Stimulated activated CD8-positive, alpha-beta memory T cell treated with anti-CD3 and anti-CD28 coated beads, Interleukin-2, amount 100 ng/mL, for 48 hours (primary cell): ENCODE data around the gene FKBP15.
"Not testable (repeated sequence)": the region's sequence is repeated elsewhere in the genome, so short reads cannot be mapped to it uniquely, and the experiment has no call there.

Experiments
- DNase-seq, 2 donors: peaks; one replicate each; pipeline ENCODE4 v3.0.0-alpha.2; 2020; ENCODE audit warnings: low read depth in 2 of 2

Gene FKBP15

DNA sequence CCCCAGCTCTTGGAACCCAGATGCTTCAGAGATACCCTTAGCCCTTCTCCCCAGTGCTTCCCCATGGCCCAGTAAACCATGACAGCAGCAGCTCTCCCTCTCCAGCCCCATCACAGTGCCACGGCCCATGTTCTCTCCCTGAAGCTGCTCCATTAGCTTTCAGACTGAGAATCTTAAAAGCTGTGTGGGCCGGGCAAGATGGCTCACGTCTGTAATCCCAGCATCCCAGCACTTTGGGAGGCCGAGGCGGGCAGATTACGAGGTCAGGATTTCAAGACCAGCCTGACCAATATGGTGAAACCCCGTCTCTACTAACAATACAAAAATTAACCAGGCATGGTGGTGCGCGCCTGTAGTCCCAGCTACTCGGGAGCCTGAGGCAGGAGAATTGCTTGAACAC lies 71.5 kb downstream of the FKBP15 start:
- not testable (repeated sequence) for DNase-seq

DNA sequence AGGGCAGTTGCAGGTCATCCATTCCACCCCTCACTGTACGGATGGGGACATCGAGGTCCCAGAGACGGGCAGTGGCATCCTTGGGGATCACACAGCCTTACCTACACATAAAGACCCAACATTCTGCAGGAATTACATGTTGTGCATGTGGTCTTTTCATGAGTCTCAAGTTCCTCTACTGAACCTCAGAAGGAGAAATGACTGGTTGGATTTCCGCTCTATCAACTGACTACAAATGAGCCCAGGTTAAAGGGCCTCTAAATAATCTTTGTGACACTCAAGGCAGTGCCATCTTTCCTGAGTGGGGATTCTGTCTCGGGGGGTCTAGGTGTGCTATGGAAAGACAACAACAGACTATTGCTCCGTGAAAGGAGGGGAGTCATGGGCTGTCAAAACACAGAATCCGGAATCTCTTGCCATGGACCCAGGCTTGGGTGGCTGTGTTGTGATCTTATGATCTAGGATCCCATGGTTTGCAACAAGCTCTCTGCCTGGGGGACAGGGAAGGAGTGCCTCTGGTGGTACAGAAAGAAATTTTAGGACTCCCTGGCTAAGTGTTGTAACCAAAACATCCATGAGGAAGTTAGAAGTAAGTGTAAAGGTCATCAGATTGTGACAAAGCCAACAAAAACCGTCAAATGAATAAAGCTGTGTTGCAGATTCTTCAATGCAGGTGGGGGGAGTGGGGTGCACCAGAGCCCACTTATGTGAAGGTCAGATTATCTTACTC lies 72.1 kb downstream of the FKBP15 start:
- DNase-seq: no peak

DNA sequence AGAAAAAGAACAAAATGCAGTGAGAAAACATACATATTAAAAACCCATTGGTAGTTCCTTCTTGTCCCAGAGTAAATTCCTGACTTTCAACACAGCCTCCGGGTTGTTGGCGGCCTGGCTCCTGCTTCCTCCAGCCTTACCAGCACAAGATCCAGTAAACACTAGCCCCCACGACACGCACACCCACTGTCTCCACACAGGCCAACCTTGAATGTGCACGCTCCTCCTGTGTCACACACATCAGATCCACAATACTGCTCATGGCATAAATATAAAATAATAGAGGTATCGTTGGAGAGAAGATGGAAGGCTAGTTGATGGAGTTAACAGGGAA lies 72.7 kb downstream of the FKBP15 start:
- no peak for DNase-seq

DNA sequence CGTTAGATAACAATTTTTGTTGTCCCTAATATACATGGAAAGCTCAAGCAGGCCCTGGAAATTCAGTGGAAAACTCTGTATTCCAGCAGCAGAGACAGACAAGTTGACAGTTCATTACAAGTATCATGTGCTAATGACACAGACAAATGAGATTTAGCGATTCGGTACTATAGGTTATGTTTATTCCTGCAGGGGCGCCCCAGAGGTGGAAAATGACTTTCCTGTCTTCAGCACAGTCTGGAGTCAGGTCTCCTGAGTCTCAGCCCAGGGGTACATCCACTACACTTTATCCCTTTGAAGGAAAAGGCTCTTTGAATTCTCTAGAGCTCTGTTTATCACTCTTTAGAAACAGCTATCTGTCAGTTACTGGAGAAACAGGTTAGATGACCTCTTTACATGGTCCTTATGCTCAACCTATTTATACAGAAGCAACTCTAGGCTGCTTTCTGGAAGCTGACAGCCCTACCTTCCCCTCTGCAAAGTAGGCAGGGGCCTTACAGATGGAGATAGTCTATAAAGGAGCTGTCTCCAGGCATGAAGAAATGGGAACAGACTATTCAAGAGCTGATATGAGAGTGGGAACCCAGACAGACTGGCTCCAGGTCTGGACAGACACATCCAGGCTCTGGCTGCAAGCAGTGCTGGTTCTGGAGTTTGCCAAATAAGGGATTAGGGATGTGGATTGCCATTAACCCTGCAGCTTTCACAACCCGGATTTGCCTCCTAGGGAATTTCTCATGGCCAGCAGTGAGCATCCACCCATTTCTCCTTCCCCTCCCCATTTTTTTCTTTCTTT lies 77.4 kb downstream of the FKBP15 start:
- DNase-seq: no peak

DNA sequence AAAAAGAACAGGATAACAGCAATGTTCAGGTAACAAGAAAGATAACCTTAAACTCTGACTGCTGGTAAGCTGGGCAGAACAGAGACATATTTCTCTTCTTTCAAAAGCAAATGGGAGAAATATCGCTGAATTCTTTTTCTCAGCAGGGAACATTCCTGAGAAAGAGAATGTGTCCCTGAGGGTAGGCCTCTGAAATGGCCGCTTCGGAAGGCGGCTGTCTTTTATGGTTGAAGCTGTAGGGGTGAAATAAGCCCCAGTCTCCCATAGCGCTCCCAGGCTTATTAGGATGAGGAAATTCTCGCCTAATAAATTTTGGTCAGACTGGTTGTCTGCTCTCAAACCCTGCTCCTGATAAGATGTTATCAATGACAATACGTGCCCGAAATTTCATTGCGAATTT lies 80.2 kb downstream of the FKBP15 start:
- DNase-seq: not testable (repeated sequence)

DNA sequence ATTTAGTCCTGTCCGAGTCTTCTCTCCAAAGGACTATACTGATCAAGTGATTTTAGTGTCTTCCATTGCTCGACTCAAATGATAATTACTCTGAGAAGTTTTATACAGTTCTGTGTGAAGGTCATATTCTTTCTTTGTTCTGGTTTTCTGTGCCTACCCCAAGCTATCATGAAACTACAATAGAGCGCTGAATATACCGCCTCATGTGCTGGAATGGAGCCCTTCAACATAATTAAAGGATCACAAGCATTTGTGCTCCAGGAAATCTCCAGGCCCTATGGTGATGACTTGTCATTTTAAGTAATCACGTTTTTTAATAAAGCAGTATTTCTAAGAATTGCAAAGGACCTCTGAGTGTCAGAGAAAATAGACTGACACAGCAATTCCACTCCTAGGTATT lies 81.1 kb downstream of the FKBP15 start:
- DNase-seq: no peak

DNA sequence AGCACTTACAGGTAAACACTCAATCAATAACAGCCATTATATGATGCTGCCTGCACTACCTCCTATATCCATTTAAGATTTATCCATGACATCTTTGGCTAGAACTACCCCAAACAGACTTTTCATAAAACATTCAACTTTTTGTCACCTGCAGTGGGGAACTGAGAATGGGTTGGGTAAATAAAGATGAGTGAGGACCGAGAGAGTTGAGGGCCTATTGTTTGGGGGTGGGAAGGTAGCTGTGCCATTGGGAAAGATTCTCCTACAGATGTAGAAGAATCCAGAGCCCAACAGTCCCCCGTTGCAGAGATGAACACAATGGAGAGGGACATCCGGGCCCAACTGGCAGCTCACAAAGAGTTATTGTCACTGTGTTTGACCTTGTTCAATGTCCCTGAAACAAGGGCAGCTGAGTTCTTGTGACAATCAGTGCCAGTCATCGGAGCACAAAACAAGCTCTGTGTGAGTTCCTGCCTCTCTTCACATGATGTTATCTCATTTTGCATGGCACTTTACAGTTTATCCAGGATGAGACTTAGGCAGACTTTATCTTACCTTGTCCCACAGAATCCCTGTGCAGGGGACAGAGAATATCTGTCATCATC lies 81.8 kb downstream of the FKBP15 start:
- no peak for DNase-seq

DNA sequence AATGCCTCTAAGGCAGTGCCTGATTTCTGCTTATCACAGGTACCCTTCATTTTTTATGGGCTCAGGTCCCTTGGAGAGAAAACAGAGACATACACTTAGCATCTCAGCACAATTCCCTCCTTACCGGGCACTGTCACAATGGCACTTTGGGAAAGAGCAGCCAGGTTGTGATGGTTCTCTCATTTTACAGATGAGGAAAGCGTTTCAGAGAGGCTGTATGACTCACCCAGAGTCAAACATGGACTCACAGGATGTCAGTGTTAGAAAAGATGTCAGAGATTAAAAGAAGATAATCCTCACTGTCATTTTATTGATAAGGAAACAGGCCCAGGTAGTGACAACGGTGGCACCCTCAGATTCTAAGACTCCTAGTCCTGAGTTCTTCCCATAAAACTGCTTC lies 82.3 kb downstream of the FKBP15 start:
- DNase-seq: no peak

DNA sequence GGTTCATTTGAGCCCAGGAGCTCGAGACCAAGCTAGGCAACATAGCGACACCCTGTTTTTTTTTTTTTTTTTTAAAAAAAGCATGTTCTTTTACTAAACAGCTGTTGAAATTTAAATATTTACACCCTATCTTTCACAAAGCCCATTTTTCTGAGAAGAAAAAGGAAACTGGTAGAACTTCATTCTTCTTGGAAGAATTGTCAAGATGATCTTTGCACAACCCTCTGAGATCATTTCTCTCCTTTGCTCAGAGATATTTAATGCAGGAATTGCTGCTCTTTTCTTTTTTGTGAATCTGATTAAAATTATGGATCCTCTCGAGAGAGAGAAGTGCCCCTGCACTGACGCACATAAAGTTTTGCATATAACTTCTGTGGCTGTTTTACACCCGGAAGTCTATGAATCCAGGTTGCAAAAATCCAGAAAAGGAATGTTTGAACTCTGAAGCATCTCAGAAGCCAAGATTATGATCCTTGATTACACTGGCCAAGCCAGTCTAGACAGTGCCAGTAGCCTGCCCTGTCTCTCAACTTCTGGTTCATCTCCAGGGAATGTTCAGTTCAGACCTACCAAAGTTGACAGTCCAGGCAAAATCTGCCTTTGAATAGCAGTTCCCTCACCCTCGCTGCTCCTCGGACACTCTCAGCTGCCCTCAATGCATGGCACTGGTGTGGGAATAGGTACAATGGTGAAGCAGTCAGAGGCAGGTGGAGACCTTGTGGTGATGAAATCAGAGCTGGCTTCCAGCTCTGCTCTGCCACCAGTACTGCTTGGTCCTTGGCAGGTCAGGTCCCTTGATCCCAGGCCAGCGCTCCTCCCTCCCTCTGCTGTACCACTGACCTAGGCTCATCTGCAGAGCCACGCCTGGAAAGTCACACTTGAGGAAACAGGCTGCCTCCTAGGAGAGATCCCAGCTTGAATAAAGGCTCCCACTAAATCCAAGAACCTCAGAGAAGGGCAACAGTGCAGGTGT lies 83.6 kb downstream of the FKBP15 start:
- no peak for DNase-seq

DNA sequence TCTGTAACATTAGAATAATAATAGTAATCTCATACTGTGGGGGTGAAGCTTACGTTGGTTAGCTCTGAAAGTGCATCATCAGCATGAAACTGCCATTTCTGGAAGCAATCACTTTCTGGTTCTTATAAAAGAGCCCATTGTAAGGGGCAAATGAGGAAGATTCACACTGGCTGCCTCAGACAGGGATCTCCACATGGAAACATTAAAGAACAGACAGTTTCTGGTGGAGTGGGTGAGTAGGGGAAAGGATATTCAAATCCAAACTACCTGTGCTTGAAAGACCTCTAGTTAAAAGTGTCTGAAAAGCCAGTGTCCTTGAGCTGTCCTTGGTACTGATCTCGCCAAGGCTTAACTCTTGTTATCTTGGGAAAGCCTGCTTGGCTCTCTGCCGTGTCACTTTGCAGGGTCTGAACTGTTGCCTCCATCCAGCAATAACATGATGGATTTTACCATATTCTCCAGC lies 89.4 kb downstream of the FKBP15 start:
- no peak for DNase-seq

DNA sequence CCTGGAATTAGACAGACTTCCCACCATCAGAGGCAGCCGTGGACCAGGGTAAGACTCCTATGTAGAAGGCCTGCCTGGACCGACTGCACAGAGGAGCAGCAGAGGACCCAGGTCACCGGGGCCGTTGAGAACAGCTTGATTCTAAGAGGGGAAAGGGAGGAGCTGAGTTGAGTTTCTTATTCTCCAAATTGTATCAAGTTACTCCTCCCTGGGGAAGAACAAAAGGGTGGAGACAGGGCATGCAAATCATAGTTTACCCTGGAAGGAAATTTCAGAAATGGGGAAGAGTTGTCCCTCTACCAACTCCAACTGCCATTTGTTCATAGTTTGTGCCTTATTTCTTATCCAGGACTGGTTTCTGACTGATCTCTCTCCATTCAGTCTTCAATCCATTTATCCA lies 91.2 kb downstream of the FKBP15 start:
- no peak for DNase-seq

DNA sequence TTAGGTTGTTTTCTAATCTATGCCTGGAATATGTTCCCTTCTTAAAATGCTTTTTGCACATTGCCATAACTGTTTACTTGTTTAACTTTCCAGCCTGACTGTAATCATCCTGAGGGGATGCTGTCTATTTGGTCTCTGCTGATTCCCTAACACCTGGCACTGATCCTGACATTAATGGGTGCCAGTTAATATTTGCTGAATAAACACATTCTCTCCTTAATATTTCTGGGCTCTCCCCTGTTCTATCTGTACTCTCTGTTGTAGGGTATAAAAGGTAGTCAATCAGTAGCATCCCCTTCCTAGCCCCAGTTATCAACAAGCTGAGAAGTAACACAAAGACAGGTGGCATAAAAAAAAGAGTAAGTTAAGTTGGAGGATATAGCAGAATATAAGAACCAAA lies 91.6 kb downstream of the FKBP15 start:
- DNase-seq: no peak

DNA sequence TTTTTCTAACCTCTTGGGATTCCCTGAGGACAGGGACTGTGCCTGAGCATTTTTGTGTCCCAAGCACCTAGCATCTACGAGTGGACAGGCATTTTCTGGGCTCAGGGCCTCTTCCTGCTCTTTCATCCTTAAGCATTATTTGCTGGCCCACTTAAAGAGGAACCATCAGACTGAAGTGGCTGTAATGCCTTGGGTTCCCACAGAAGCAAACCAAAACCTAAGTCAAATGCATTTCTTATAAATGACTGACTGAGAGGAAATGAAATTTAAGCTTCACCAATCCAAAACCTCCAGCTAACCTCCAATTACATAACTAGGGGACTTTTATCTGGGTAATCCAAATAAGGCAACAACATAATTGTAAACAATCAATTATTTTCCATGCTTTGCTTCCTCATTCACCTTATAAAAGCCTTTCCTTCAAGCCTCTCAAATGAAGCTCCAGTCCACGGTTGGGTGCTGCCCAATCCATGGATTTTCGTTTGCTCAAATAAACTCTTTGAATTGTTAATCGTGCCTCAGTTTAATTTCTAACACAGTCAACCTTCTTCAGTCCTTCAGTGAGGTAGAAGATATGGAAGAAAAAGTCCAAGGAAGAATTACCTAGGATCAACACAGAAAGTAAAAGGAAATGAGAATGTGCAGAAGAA lies 95.6 kb downstream of the FKBP15 start:
- DNase-seq: no peak

DNA sequence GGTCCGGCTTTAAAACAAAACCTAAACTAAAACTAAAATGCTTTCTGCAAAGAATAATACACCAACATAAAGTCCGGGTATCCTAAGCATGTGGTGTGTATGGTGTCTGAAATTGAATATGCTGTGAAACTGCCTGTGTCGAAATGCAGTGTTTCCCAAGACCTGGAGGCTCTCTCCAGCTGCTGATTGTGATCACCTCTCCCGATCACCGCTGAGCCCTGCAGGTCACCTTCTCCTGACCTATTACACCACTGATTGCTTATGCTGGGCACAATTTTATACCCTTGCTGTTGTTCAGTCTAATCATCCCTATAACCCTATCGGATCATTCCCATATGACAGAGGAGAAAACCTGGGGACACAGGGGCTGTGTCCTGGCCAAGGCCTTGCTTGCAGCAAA lies 102.2 kb downstream of the FKBP15 start:
- not testable (repeated sequence) for DNase-seq
